Mucosa of rectum (tissue), 2 donors: Measurements from ENCODE around the gene SORL1-AS1.

Experiments used
- H3K27ac ChIP-seq, 2 donors: one replicate each; pipeline ENCODE4 v1.7.0; 2013; ENCODE audit warnings: inconsistent platforms in 2 of 2, low read depth in 2 of 2, low read length in 2 of 2
- H3K27me3 ChIP-seq, 2 donors: one replicate each; pipeline ENCODE4 v1.7.0; 2013; ENCODE audit warnings: low read length in 2 of 2; ENCODE audit not compliant: control insufficient read depth in 2 of 2, insufficient read depth in 2 of 2
- H3K36me3 ChIP-seq, 2 donors: one replicate each; pipeline ENCODE4 v1.7.0; 2013; ENCODE audit warnings: low read length in 2 of 2; ENCODE audit not compliant: control insufficient read depth in 2 of 2, insufficient read depth in 2 of 2
- H3K4me1 ChIP-seq, 2 donors: one replicate each; pipeline ENCODE4 v1.7.0; 2013; ENCODE audit warnings: low read length in 2 of 2, mild to moderate bottlenecking in 1 of 2; ENCODE audit not compliant: control insufficient read depth in 2 of 2, insufficient read depth in 2 of 2
- H3K4me3 ChIP-seq, 2 donors: one replicate each; pipeline ENCODE4 v1.7.0; 2013; ENCODE audit warnings: low read length in 2 of 2
- H3K9ac ChIP-seq, 2 donors: one replicate each; pipeline ENCODE4 v1.7.0; 2013; ENCODE audit warnings: low read length in 2 of 2, low read depth in 1 of 2, mild to moderate bottlenecking in 1 of 2
- H3K9me3 ChIP-seq, 2 donors: one replicate each; pipeline ENCODE4 v1.7.0; 2013; ENCODE audit warnings: low read length in 2 of 2; ENCODE audit not compliant: control insufficient read depth in 2 of 2
- donor health status: healthy.
- donor health status: Normal muscosa, but diverticular disease.

SORL1-AS1 gene

GRCh38 chr11:121445071-121445768 is 7.5 kb downstream of the SORL1-AS1 start:
- peaks cover 10 to 12% of the 10 kb centered on the region in 2 donors for H3K4me1 ChIP-seq
- H3K9me3 ChIP-seq, result no peaks in the 10 kb centered on the region
- no peak overlapping the region for H3K9ac ChIP-seq
- no peaks in the 10 kb centered on the region for H3K36me3 ChIP-seq
- H3K27ac ChIP-seq, result peak overlapping the region; percentile 28 to 44
- no peak overlapping the region for H3K4me3 ChIP-seq
- no peaks in the 10 kb centered on the region for H3K27me3 ChIP-seq

- no peak overlapping the region for H3K4me3 ChIP-seq
- no peaks in the 10 kb centered on the region for H3K9me3 ChIP-seq
- no peaks in the 10 kb centered on the region for H3K27me3 ChIP-seq
- H3K36me3 ChIP-seq, result no peaks in the 10 kb centered on the region
- H3K9ac ChIP-seq, result no peak overlapping the region
- peaks cover 6 to 7% of the 10 kb centered on the region in 2 donors for H3K4me1 ChIP-seq
- no peak overlapping the region for H3K27ac ChIP-seq
Observed at GRCh38 chr11:121444526-121444925, 8.2 kb downstream of the SORL1-AS1 start.

- H3K4me3 ChIP-seq, result no peak overlapping the region
- no peaks in the 10 kb centered on the region for H3K9me3 ChIP-seq
- H3K9ac ChIP-seq, result no peak overlapping the region
- no peak overlapping the region for H3K27ac ChIP-seq
- H3K27me3 ChIP-seq, result no peaks in the 10 kb centered on the region
- H3K4me1 ChIP-seq, result peaks cover 4 to 7% of the 10 kb centered on the region in 2 donors
- no peaks in the 10 kb centered on the region for H3K36me3 ChIP-seq
Observed at GRCh38 chr11:121443688-121444275, 9.0 kb downstream of the SORL1-AS1 start.

- Histone ChIP-seq H3K27ac (no peak overlapping the region), H3K9me3 (no peaks in the 10 kb centered on the region), H3K36me3 (no peaks in the 10 kb centered on the region), H3K9ac (no peak overlapping the region), H3K4me3 (no peak overlapping the region), H3K4me1 (peaks cover 4 to 7% of the 10 kb centered on the region in 2 donors), H3K27me3 (no peaks in the 10 kb centered on the region)
Observed at GRCh38 chr11:121441521-121441920, 11.2 kb downstream of the SORL1-AS1 start.

- Histone ChIP-seq H3K9me3 (no peaks in the 10 kb centered on the region), H3K4me3 (no peak overlapping the region), H3K36me3 (no peaks in the 10 kb centered on the region), H3K27ac (no peak overlapping the region), H3K27me3 (no peaks in the 10 kb centered on the region), H3K4me1 (no peaks in the 10 kb centered on the region), H3K9ac (no peak overlapping the region)
Observed at GRCh38 chr11:121439759-121440158, 13.0 kb downstream of the SORL1-AS1 start.

- Histone ChIP-seq H3K9me3 (no peaks in the 10 kb centered on the region), H3K36me3 (no peaks in the 10 kb centered on the region), H3K4me3 (no peak overlapping the region), H3K9ac (no peak overlapping the region), H3K27me3 (no peaks in the 10 kb centered on the region), H3K27ac (no peak overlapping the region), H3K4me1 (no peaks in the 10 kb centered on the region)
Observed at GRCh38 chr11:121439337-121439736, 13.4 kb downstream of the SORL1-AS1 start.

GRCh38 chr11:121437686-121438078 is 15.1 kb downstream of the SORL1-AS1 start:
- Histone ChIP-seq H3K27ac (no peak overlapping the region), H3K4me3 (no peak overlapping the region)

GRCh38 chr11:121437018-121437685 is 15.6 kb downstream of the SORL1-AS1 start:
- Histone ChIP-seq H3K9ac (no peak overlapping the region), H3K4me3 (no peak overlapping the region), H3K9me3 (no peaks in the 10 kb centered on the region), H3K36me3 (no peaks in the 10 kb centered on the region), H3K4me1 (peaks cover 0 to 3% of the 10 kb centered on the region in 2 donors), H3K27ac (no peak overlapping the region), H3K27me3 (no peaks in the 10 kb centered on the region)

More at GRCh38 chr11:121437686-121438078, 15.1 kb downstream of the SORL1-AS1 start:
- no peaks in the 10 kb centered on the region for H3K36me3 ChIP-seq
- H3K9me3 ChIP-seq, result no peaks in the 10 kb centered on the region
- H3K27me3 ChIP-seq, result no peaks in the 10 kb centered on the region
- H3K9ac ChIP-seq, result no peak overlapping the region
- peaks cover 0 to 3% of the 10 kb centered on the region in 2 donors for H3K4me1 ChIP-seq

GRCh38 chr11:121435551-121436511 is 16.9 kb downstream of the SORL1-AS1 start:
- Histone ChIP-seq H3K36me3 (no peaks in the 10 kb centered on the region), H3K4me1 (peaks cover 0 to 3% of the 10 kb centered on the region in 2 donors), H3K27ac (no peak overlapping the region), H3K4me3 (no peak overlapping the region), H3K9me3 (no peaks in the 10 kb centered on the region), H3K27me3 (no peaks in the 10 kb centered on the region), H3K9ac (no peak overlapping the region)
